Thyroid gland (tissue), 4 donors: ENCODE results near the gene POLR3G.

ENCODE experiments used
- POLR2A ChIP-seq, 2 donors: fragments of 450-650 bp; IDR thresholded peaks; one replicate each; pipeline ENCODE4 v1.6.1; 2017; ENCODE audit warnings: antibody characterized with exemption in 2 of 2, mild to moderate bottlenecking in 2 of 2, moderate library complexity in 1 of 2
- TF ChIP-seq, protein P1 (sequence below), 6 experiments: fragments of 200-600 bp in 3 of 6; fragments of 450-650 bp in 3 of 6; sonication (generic) in 3 of 6; IDR thresholded peaks; one replicate each; pipeline ENCODE4 v1.5.1; 2016 to 2019; ENCODE audit warnings: antibody characterized with exemption in 6 of 6, mild to moderate bottlenecking in 2 of 6, inconsistent platforms in 1 of 6, moderate library complexity in 1 of 6

DNA sequence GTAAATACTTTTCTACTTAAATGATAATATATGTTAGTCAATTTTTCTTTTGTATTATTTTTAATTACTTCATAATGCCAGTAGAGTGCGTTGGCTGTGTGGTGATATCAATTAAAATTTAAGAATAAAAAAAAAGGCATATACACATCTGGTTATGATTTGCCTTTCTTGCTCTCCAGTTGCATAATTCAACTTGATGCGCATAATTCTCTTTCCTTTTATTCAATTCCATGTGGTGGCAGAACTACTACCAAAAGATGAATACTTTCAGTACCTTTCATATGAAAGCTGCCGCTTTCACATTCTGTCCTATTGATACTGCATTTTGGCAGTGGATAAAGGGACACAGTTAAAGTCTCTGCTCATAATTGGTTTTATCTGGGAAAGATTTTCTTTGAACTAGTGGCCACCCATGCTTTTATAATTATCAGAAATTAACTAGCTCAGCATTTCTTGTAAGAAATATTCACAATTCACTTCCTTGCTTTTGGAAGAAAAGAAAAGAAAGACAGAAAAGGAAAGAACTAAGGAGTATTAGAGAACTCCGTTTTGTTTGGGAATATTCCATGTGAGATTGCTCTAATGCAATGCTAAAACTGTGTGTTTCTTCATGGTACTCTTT, 71.7 kb downstream of the POLR3G start:
- TF ChIP-seq, protein P1, sequence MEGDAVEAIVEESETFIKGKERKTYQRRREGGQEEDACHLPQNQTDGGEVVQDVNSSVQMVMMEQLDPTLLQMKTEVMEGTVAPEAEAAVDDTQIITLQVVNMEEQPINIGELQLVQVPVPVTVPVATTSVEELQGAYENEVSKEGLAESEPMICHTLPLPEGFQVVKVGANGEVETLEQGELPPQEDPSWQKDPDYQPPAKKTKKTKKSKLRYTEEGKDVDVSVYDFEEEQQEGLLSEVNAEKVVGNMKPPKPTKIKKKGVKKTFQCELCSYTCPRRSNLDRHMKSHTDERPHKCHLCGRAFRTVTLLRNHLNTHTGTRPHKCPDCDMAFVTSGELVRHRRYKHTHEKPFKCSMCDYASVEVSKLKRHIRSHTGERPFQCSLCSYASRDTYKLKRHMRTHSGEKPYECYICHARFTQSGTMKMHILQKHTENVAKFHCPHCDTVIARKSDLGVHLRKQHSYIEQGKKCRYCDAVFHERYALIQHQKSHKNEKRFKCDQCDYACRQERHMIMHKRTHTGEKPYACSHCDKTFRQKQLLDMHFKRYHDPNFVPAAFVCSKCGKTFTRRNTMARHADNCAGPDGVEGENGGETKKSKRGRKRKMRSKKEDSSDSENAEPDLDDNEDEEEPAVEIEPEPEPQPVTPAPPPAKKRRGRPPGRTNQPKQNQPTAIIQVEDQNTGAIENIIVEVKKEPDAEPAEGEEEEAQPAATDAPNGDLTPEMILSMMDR (IDR thresholded peaks at IDR 0.05): no peak
- TF ChIP-seq POLR2A (IDR thresholded peaks at IDR 0.05): no peak
